Testis (tissue), 3 donors: ENCODE results near the gene CNTLN. TPM values are rescaled to one million over a fixed set of nuclear protein-coding genes. Genes with fewer than 3 reads are reported as not detected.
A peak's percentile ranks its signal among the peaks of the same experiment; 100 is the strongest.

Experiments used
- DNase-seq: peaks from one replicate; pipeline ENCODE4 v3.0.0-alpha.2; 2019
- H3K27ac ChIP-seq, 2 donors: fragments of 200-600 bp; sonication (generic); one replicate each; pipeline ENCODE4 v1.5.1; 2019
- H3K27me3 ChIP-seq: fragments of 200-600 bp; sonication (generic); one replicate; pipeline ENCODE4 v1.5.1; 2019
- H3K36me3 ChIP-seq: fragments of 200-600 bp; sonication (generic); one replicate; pipeline ENCODE4 v1.5.1; 2017; ENCODE audit warnings: low read depth; ENCODE audit errors: missing control alignments
- H3K4me1 ChIP-seq: fragments of 200-600 bp; sonication (generic); one replicate; pipeline ENCODE4 v1.5.1; 2019
- H3K4me3 ChIP-seq, 2 donors: fragments of 200-600 bp; sonication (generic); one replicate each; pipeline ENCODE4 v1.5.1; 2017 to 2019
- H3K9me3 ChIP-seq: fragments of 200-600 bp; sonication (generic); one replicate; pipeline ENCODE4 v1.5.1; 2017
- POLR2A ChIP-seq: fragments of 450-650 bp; IDR thresholded peaks from one replicate; pipeline ENCODE4 v1.6.1; 2017; ENCODE audit warnings: antibody characterized with exemption, mild to moderate bottlenecking, moderate library complexity
- WGBS, 2 donors: methylation state at CpG; one replicate each; pipeline ENCODE4 v1.1.5; 2018; 5-methylcytosine and 5-hydroxymethylcytosine counted together
- intact Hi-C: fragments of 100-400 bp; cut with DNase I; formaldehyde crosslinking; loops from one replicate; pipeline ENCODE4 v1.15.1; 2023; ENCODE audit warnings: low total_unique reads
- polyA plus RNA-seq: library from polyadenylated mRNA; stranded (reverse); fragments of 350-450 nt; fragmentation: Illumina TruSeq; extraction: RNeasy Lipid Tissue Mini Kit (QIAGEN cat#74804); gene quantifications from one replicate; pipeline ENCODE4 v1.2.3, GENCODE V29; 2014; ENCODE audit warnings: low read depth, low replicate concordance; ENCODE audit not compliant: insufficient read depth
- total RNA-seq, 2 donors: library from RNA; depleted of rRNA; stranded (reverse); fragments of >200 nt; gene quantifications; one replicate each; pipeline ENCODE4 v1.2.3, GENCODE V29; 2016
- TF ChIP-seq, protein P1 (sequence below), 3 experiments: fragments of 450-650 bp in 2 of 3; fragments of 200-600 bp in 1 of 3; sonication (generic) in 1 of 3; IDR thresholded peaks; one replicate each; pipeline ENCODE4 v1.5.1; 2016 to 2019; ENCODE audit warnings: antibody characterized with exemption in 3 of 3, mild to moderate bottlenecking in 2 of 3, moderate library complexity in 1 of 3

CNTLN gene
- total and polyA plus RNA-seq, 3 donors from 2014 or later = 6.3 to 23.7 (median 19.9) TPM

DNA sequence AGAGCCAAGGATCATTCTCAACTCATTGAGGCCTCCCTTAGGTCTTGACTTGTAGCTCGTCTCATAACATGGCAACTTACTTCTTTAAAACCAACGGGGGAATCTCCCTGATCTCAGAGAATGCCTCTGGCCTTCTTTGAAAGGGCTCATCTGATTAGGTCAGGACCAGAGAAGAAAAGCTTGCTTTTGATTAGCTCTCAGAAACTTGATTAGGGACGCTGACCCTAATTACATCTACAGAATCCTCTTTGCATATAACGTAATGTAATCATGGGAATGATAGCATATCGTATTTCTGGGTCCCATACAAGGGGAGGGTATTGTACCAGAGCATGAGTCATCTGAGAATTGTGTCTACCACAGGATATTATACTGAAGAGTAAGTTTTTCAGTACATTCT, 318.9 kb downstream of the CNTLN start:
- intact Hi-C loops = no loop called here
- DNase-seq = no peak
- 91 to 92% methylated on average over 5 of the region's 5 CpGs for WGBS, 2 donors
- no peaks in the 10 kb centered on the region for H3K9me3 ChIP-seq
- no peaks in the 10 kb centered on the region for H3K27me3 ChIP-seq
- no peak overlapping the region for H3K27ac ChIP-seq
- no peak for TF ChIP-seq POLR2A
- TF ChIP-seq, protein P1, sequence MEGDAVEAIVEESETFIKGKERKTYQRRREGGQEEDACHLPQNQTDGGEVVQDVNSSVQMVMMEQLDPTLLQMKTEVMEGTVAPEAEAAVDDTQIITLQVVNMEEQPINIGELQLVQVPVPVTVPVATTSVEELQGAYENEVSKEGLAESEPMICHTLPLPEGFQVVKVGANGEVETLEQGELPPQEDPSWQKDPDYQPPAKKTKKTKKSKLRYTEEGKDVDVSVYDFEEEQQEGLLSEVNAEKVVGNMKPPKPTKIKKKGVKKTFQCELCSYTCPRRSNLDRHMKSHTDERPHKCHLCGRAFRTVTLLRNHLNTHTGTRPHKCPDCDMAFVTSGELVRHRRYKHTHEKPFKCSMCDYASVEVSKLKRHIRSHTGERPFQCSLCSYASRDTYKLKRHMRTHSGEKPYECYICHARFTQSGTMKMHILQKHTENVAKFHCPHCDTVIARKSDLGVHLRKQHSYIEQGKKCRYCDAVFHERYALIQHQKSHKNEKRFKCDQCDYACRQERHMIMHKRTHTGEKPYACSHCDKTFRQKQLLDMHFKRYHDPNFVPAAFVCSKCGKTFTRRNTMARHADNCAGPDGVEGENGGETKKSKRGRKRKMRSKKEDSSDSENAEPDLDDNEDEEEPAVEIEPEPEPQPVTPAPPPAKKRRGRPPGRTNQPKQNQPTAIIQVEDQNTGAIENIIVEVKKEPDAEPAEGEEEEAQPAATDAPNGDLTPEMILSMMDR (IDR thresholded peaks at IDR 0.05) = no peak
- no peaks in the 10 kb centered on the region for H3K36me3 ChIP-seq
- H3K4me1 ChIP-seq = no peaks in the 10 kb centered on the region
- no peak overlapping the region for H3K4me3 ChIP-seq

DNA sequence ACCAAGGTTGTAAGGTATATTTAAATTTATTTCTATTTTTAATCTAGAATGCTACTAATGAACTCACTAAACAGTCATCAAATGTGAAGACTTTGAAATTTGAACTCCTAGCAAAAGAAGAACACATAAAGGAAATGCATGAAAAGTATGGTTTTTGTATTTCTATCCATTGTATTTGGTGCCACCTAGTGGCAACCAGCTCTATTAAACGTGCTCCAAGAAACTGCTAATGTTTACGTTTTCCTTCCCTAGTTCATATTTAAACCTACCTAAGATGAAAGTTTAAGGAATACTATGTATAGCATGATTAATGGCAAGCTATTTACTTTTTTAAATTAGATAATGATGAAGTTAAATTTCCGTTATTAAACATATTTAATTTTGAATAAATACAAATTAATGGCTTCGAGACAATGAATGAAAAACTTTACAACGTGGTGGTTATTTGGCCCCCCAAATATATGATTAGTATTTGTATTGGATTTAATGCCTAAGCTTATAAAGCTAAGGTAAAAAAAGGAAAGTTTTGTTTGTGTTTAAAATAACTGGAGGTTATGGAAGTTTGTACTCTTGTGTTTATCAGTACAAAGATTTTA, 328.1 kb downstream of the CNTLN start:
- Histone ChIP-seq H3K27me3 (no peaks in the 10 kb centered on the region), H3K4me3 (no peak overlapping the region), H3K4me1 (no peaks in the 10 kb centered on the region), H3K9me3 (no peaks in the 10 kb centered on the region), H3K27ac (no peak overlapping the region), H3K36me3 (no peaks in the 10 kb centered on the region)
- DNase-seq = peak; percentile 65
- WGBS, 2 donors = 46 to 53% methylated on average over 5 of the region's 5 CpGs
- no peak for TF ChIP-seq POLR2A
- TF ChIP-seq, protein P1 (IDR thresholded peaks at IDR 0.05) = peak; percentile 44 to 78 (median 61)
- intact Hi-C loops = loop anchor here (10.0 kb wide), 1 partner anchor 348 kb away; no protein-coding TSS in a partner anchor

DNA sequence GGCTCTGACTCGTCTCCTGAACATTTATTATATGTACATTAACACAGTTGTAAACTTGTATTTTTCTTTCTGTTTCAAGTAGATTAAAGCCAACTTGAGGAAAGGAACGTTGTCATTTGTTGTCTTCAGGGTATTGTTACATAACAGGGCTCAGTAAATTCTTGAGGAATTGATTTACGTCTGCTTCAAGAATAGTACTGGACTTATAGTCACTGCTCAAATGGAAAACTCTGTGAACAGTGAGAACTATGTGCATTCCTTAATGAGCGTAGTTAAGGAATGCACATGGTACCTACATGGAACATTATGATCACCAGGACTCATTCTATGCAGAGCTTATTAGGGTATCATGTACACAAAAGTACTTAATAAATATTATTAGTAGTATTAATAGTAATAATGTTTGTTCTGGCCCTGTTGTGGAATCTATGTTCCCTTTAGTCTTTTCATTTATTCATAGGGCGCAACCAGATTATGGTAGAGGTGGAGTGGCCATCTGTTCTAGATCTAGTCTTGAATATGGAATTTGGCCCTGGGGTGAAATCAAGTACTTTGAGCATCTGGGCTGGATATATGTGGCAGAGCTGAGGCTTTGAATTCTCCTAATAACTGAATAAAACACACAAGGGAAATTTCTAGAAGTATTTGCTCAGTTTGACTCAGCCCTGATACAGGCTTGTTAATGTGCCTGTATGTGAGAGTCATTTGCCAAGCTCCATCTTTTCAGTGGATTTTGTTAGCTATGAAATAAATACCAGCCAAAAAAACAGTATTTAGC, 335.4 kb downstream of the CNTLN start:
- Histone ChIP-seq H3K4me3 (no peak overlapping the region), H3K36me3 (no peaks in the 10 kb centered on the region), H3K27me3 (no peaks in the 10 kb centered on the region), H3K4me1 (no peaks in the 10 kb centered on the region), H3K27ac (no peak overlapping the region), H3K9me3 (no peaks in the 10 kb centered on the region)
- intact Hi-C loops = no loop called here
- WGBS, 2 donors = 88 to 93% methylated on average over 5 of the region's 5 CpGs
- TF ChIP-seq, protein P1 (IDR thresholded peaks at IDR 0.05) = no peak
- TF ChIP-seq POLR2A = no peak
- no peak for DNase-seq

DNA sequence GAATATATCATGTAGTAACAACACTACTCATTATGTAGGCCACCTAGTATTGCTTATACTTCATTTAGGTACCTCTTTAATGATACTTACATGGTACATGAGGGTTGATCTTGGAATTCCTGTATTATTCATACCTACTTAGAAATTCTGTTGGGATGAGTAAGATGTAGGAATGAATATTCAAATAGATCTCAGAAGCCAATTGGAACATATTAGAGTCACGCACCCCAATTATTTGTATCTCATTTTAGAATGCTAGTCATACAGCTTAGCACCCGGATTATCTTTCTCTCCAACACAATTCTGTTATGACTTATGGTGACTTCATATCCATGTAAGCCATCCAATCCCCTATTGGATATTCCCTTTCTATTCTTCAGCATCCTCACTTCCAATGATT, 337.3 kb downstream of the CNTLN start:
- Histone ChIP-seq H3K27me3 (no peaks in the 10 kb centered on the region), H3K27ac (no peak overlapping the region), H3K36me3 (no peaks in the 10 kb centered on the region), H3K4me1 (no peaks in the 10 kb centered on the region), H3K9me3 (no peaks in the 10 kb centered on the region), H3K4me3 (no peak overlapping the region)
- no peak for DNase-seq
- 96 to 97% methylated on average over 2 of the region's 2 CpGs for WGBS, 2 donors
- intact Hi-C loops = no loop called here
- TF ChIP-seq, protein P1 (IDR thresholded peaks at IDR 0.05) = no peak
- no peak for TF ChIP-seq POLR2A
